DOHH2 (cell line): ENCODE results near the gene TSHZ2.

Source experiments
- H3F3A ChIP-seq: fragments of 200-600 bp; sonication (generic), shearing (Covaris generic); 2 replicates; pipeline ENCODE4 v1.6.0; 2016; ENCODE audit warnings: antibody characterized with exemption, mild to moderate bottlenecking; ENCODE audit not compliant: control insufficient read depth, insufficient read depth
- H3K27ac ChIP-seq: fragments of 200-600 bp; sonication (generic); 2 replicates; pipeline ENCODE4 v1.5.1; 2014; ENCODE audit warnings: low read depth, mild to moderate bottlenecking, low read length, moderate library complexity
- H3K27me3 ChIP-seq: fragments of 200-600 bp; sonication (generic); 2 replicates; pipeline ENCODE4 v1.6.1; 2014; ENCODE audit warnings: mild to moderate bottlenecking, low read length, mixed read lengths; ENCODE audit not compliant: control insufficient read depth
- H3K36me3 ChIP-seq: fragments of 200-600 bp; sonication (generic); 2 replicates; pipeline ENCODE4 v1.6.1; 2014; ENCODE audit warnings: mild to moderate bottlenecking, low read length, moderate library complexity, mixed read lengths; ENCODE audit not compliant: control insufficient read depth
- H3K4me1 ChIP-seq: fragments of 200-600 bp; sonication (generic); 2 replicates; pipeline ENCODE4 v1.6.1; 2014; ENCODE audit warnings: mild to moderate bottlenecking, low read length, mixed read lengths; ENCODE audit not compliant: control insufficient read depth
- H3K4me2 ChIP-seq: fragments of 200-600 bp; sonication (generic); 2 replicates; pipeline ENCODE4 v1.6.0; 2014; ENCODE audit warnings: mild to moderate bottlenecking, low read length, moderate library complexity
- H3K4me3 ChIP-seq: fragments of 200-600 bp; sonication (generic); 2 replicates; pipeline ENCODE4 v1.5.1; 2014; ENCODE audit warnings: mild to moderate bottlenecking, low read length, mixed read lengths
- H3K79me2 ChIP-seq: fragments of 200-600 bp; sonication (generic); 2 replicates; pipeline ENCODE4 v1.6.1; 2014; ENCODE audit warnings: mild to moderate bottlenecking, low read length, mixed read lengths; ENCODE audit not compliant: control insufficient read depth
- H3K9me2 ChIP-seq: fragments of 200-600 bp; sonication (generic); replicated peaks from 2 replicates; pipeline ENCODE4 v1.6.1; 2014; ENCODE audit warnings: mild to moderate bottlenecking, low read length, mixed read lengths; ENCODE audit not compliant: control insufficient read depth
- H3K9me3 ChIP-seq: fragments of 200-600 bp; sonication (generic); 2 replicates; pipeline ENCODE4 v1.6.1; 2014; ENCODE audit warnings: antibody characterized with exemption, low read length, mixed read lengths; ENCODE audit not compliant: control insufficient read depth, insufficient read depth
- H4K20me1 ChIP-seq: fragments of 200-600 bp; sonication (generic); 2 replicates; pipeline ENCODE4 v1.6.0; 2014; ENCODE audit warnings: low read depth, mild to moderate bottlenecking, antibody characterized with exemption, low read length, moderate library complexity; ENCODE audit not compliant: control insufficient read depth, insufficient read depth
- CTCF ChIP-seq: fragments of 200-600 bp; sonication (generic); IDR thresholded peaks from one replicate; pipeline ENCODE4 v1.5.1; 2014; ENCODE audit warnings: antibody characterized with exemption, mild to moderate bottlenecking, low read depth, low read length; ENCODE audit not compliant: poor library complexity, severe bottlenecking
- EZH2phosphoT487 ChIP-seq: fragments of 200-600 bp; sonication (generic); IDR thresholded peaks from 2 replicates; pipeline ENCODE4 v1.6.1; 2017; ENCODE audit warnings: borderline replicate concordance, mild to moderate bottlenecking, antibody characterized with exemption, low read length, moderate library complexity, mixed read lengths

TSHZ2 gene

GRCh38 chr20:53309515-53309914 lies 337.4 kb downstream of the TSHZ2 start:
- H3K4me2 ChIP-seq = no peak overlapping the region
- H3K27ac ChIP-seq = no peak overlapping the region
- no peaks in the 10 kb centered on the region for H3K36me3 ChIP-seq
- no peak for TF ChIP-seq CTCF
- no peak for TF ChIP-seq EZH2phosphoT487
- no peaks in the 10 kb centered on the region for H3K79me2 ChIP-seq
- H3K9me3 ChIP-seq = no peaks in the 10 kb centered on the region
- H3K9me2 ChIP-seq = no peaks in the 10 kb centered on the region
- H3F3A ChIP-seq = no peaks in the 10 kb centered on the region
- H4K20me1 ChIP-seq = no peaks in the 10 kb centered on the region
- H3K4me3 ChIP-seq = no peak overlapping the region
- H3K4me1 ChIP-seq = no peaks in the 10 kb centered on the region
- H3K27me3 ChIP-seq = no peaks in the 10 kb centered on the region

- Histone ChIP-seq H3K9me2 (no peaks in the 10 kb centered on the region), H3K4me2 (no peak overlapping the region), H3K4me3 (no peak overlapping the region), H3K27me3 (no peaks in the 10 kb centered on the region), H3K79me2 (no peaks in the 10 kb centered on the region), H3K4me1 (no peaks in the 10 kb centered on the region), H3F3A (no peaks in the 10 kb centered on the region), H3K9me3 (no peaks in the 10 kb centered on the region), H3K36me3 (no peaks in the 10 kb centered on the region), H4K20me1 (no peaks in the 10 kb centered on the region), H3K27ac (no peak overlapping the region)
- TF ChIP-seq EZH2phosphoT487 = no peak
- no peak for TF ChIP-seq CTCF
These were observed 340.8 kb downstream of the TSHZ2 start for GRCh38 chr20:53312957-53313356.

GRCh38 chr20:53316206-53316937 lies 344.2 kb downstream of the TSHZ2 start:
- Histone ChIP-seq H3K4me1 (no peaks in the 10 kb centered on the region), H3K27me3 (no peaks in the 10 kb centered on the region), H3K4me3 (no peak overlapping the region), H3K79me2 (no peaks in the 10 kb centered on the region), H3K36me3 (no peaks in the 10 kb centered on the region), H3F3A (no peaks in the 10 kb centered on the region), H3K9me2 (no peaks in the 10 kb centered on the region), H3K9me3 (no peaks in the 10 kb centered on the region), H4K20me1 (no peaks in the 10 kb centered on the region), H3K4me2 (no peak overlapping the region), H3K27ac (no peak overlapping the region)
- no peak for TF ChIP-seq CTCF
- no peak for TF ChIP-seq EZH2phosphoT487

GRCh38 chr20:53319200-53319599 lies 347.0 kb downstream of the TSHZ2 start:
- Histone ChIP-seq H3K79me2 (no peaks in the 10 kb centered on the region), H3K4me3 (no peak overlapping the region), H4K20me1 (no peaks in the 10 kb centered on the region), H3K27ac (no peak overlapping the region), H3K9me2 (no peaks in the 10 kb centered on the region), H3K27me3 (no peaks in the 10 kb centered on the region), H3F3A (no peaks in the 10 kb centered on the region), H3K4me2 (no peak overlapping the region), H3K4me1 (no peaks in the 10 kb centered on the region), H3K9me3 (no peaks in the 10 kb centered on the region), H3K36me3 (no peaks in the 10 kb centered on the region)
- TF ChIP-seq EZH2phosphoT487 = no peak
- no peak for TF ChIP-seq CTCF
